H9 (cell line): Measurements from ENCODE around the gene CCDC30. TPM values are rescaled to one million over a fixed set of nuclear protein-coding genes. Genes with fewer than 3 reads are reported as not detected.

Experiments
- DNase-seq: peaks from one replicate; pipeline ENCODE4 v3.0.0-alpha.2; 2017
- H2AFZ ChIP-seq: one replicate; pipeline ENCODE4 v1.6.1; 2013; ENCODE audit warnings: mild to moderate bottlenecking, low read length, control low read depth, moderate library complexity
- H2AK5ac ChIP-seq: 2 replicates; pipeline ENCODE4 v1.6.1; 2013; ENCODE audit warnings: low read length, control low read depth, mixed read lengths; ENCODE audit not compliant: insufficient read length
- H2BK120ac ChIP-seq: one replicate; pipeline ENCODE4 v1.6.1; 2013; ENCODE audit warnings: low read depth, mild to moderate bottlenecking, low read length, control low read depth, inconsistent platforms; ENCODE audit not compliant: poor library complexity, severe bottlenecking
- H2BK12ac ChIP-seq: 2 replicates; pipeline ENCODE4 v1.6.1; 2013; ENCODE audit warnings: low read length, control low read depth, mixed read lengths, low read depth; ENCODE audit not compliant: insufficient read length
- H2BK15ac ChIP-seq: 2 replicates; pipeline ENCODE4 v1.6.1; 2013; ENCODE audit warnings: low read depth, low read length, control low read depth
- H2BK20ac ChIP-seq: one replicate; pipeline ENCODE4 v1.6.1; 2013; ENCODE audit warnings: low read depth, mild to moderate bottlenecking, low read length, control low read depth, inconsistent platforms; ENCODE audit not compliant: poor library complexity, severe bottlenecking
- H2BK5ac ChIP-seq: 2 replicates; pipeline ENCODE4 v1.6.1; 2013; ENCODE audit warnings: low read length, control low read depth, mixed read lengths; ENCODE audit not compliant: insufficient read length
- H3K14ac ChIP-seq: 2 replicates; pipeline ENCODE4 v1.6.1; 2013; ENCODE audit warnings: low read length, control low read depth; ENCODE audit not compliant: insufficient read depth
- H3K18ac ChIP-seq: 2 replicates; pipeline ENCODE4 v1.6.1; 2013; ENCODE audit warnings: low read depth, mild to moderate bottlenecking, mixed read lengths, low read length, control low read depth; ENCODE audit not compliant: insufficient read length
- H3K23ac ChIP-seq: 2 replicates; pipeline ENCODE4 v1.6.1; 2013; ENCODE audit warnings: low read length, control low read depth, mixed read lengths, low read depth; ENCODE audit not compliant: insufficient read length
- H3K23me2 ChIP-seq: 2 replicates; pipeline ENCODE4 v1.6.1; 2013; ENCODE audit warnings: low read depth, mild to moderate bottlenecking, mixed read lengths, low read length, control low read depth; ENCODE audit not compliant: insufficient read length, poor library complexity, severe bottlenecking
- H3K27ac ChIP-seq: 2 replicates; pipeline ENCODE4 v1.5.1; 2013; ENCODE audit warnings: low read length, control low read depth, mixed read lengths, low read depth; ENCODE audit not compliant: insufficient read length
- H3K27me3 ChIP-seq: 2 replicates; pipeline ENCODE4 v1.6.1; 2013; ENCODE audit warnings: low read length, control low read depth, inconsistent platforms; ENCODE audit not compliant: insufficient read depth
- H3K4ac ChIP-seq: 2 replicates; pipeline ENCODE4 v1.6.1; 2013; ENCODE audit warnings: low read depth, mild to moderate bottlenecking, control low read depth, inconsistent platforms, low read length, moderate library complexity
- H3K4me1 ChIP-seq: 2 replicates; pipeline ENCODE4 v1.6.1; 2013; ENCODE audit warnings: low read length, control low read depth, inconsistent platforms; ENCODE audit not compliant: insufficient read depth
- H3K4me2 ChIP-seq: 2 replicates; pipeline ENCODE4 v1.6.1; 2013; ENCODE audit warnings: low read length, control low read depth, mixed read lengths; ENCODE audit not compliant: insufficient read length, insufficient read depth
- H3K56ac ChIP-seq: 2 replicates; pipeline ENCODE4 v1.6.1; 2013; ENCODE audit warnings: low read depth, mild to moderate bottlenecking, mixed read lengths, low read length, control low read depth; ENCODE audit not compliant: insufficient read length
- H3K79me1 ChIP-seq: 2 replicates; pipeline ENCODE4 v1.6.1; 2013; ENCODE audit warnings: low read depth, mild to moderate bottlenecking, moderate library complexity, low read length, control low read depth, inconsistent platforms; ENCODE audit not compliant: insufficient read depth, poor library complexity, severe bottlenecking
- H3K79me2 ChIP-seq: 2 replicates; pipeline ENCODE4 v1.6.1; 2013; ENCODE audit warnings: low read length, control low read depth, inconsistent platforms; ENCODE audit not compliant: insufficient read depth
- H3K9ac ChIP-seq: 2 replicates; pipeline ENCODE4 v1.6.1; 2013; ENCODE audit warnings: low read length, control low read depth, mixed read lengths; ENCODE audit not compliant: insufficient read length; ENCODE audit errors: extremely low read depth
- H3K9me3 ChIP-seq: one replicate; pipeline ENCODE4 v1.6.1; 2013; ENCODE audit warnings: low read depth, low read length, inconsistent platforms; ENCODE audit not compliant: control insufficient read depth
- H3T11ph ChIP-seq: one replicate; pipeline ENCODE4 v1.6.1; 2013; ENCODE audit warnings: mild to moderate bottlenecking, low read length, control low read depth, inconsistent platforms
- H4K20me1 ChIP-seq: one replicate; pipeline ENCODE4 v1.6.1; 2013; ENCODE audit not compliant: control insufficient read depth, insufficient read length, insufficient read depth
- H4K5ac ChIP-seq: 2 replicates; pipeline ENCODE4 v1.6.1; 2013; ENCODE audit warnings: low read depth, mild to moderate bottlenecking, mixed read lengths, low read length, control low read depth; ENCODE audit not compliant: insufficient read length
- H4K8ac ChIP-seq: replicated peaks from 2 replicates; pipeline ENCODE4 v1.6.1; 2013; ENCODE audit warnings: low read length, control low read depth, mixed read lengths, low read depth; ENCODE audit not compliant: insufficient read length
- H4K91ac ChIP-seq: 2 replicates; pipeline ENCODE4 v1.6.1; 2013; ENCODE audit warnings: low read depth, mild to moderate bottlenecking, moderate library complexity, mixed read lengths, low read length, control low read depth; ENCODE audit not compliant: insufficient read length
- H3K27ac Mint-ChIP-seq, 3 experiments: 2 replicates in 2 of 3; 3 replicates in 1 of 3; pipeline ENCODE4 v1.8.0; 2020 to 2021; ENCODE audit warnings: mixed read lengths in 3 of 3, mild to moderate bottlenecking in 1 of 3, moderate library complexity in 1 of 3
- H3K27me3 Mint-ChIP-seq: 2 replicates; pipeline ENCODE4 v1.8.0; 2021; ENCODE audit warnings: low read depth, mild to moderate bottlenecking, moderate library complexity, mixed read lengths
- H3K36me3 Mint-ChIP-seq, 3 experiments: 2 replicates in 2 of 3; 3 replicates in 1 of 3; pipeline ENCODE4 v1.8.0; 2020 to 2021; ENCODE audit warnings: low read depth in 3 of 3, mixed read lengths in 3 of 3; ENCODE audit not compliant: insufficient read depth in 1 of 3
- H3K4me1 Mint-ChIP-seq, 2 experiments: 2 replicates each; pipeline ENCODE4 v1.8.0; 2020; ENCODE audit warnings: mixed read lengths in 2 of 2
- H3K4me3 Mint-ChIP-seq, 2 experiments: 2 replicates in 1 of 2; 3 replicates in 1 of 2; pipeline ENCODE4 v1.8.0; 2020 to 2021; ENCODE audit warnings: mild to moderate bottlenecking in 2 of 2, mixed read lengths in 2 of 2, moderate library complexity in 1 of 2
- H3K9me3 Mint-ChIP-seq, 2 experiments: 2 replicates in 1 of 2; 3 replicates in 1 of 2; pipeline ENCODE4 v1.8.0; 2020; ENCODE audit warnings: mild to moderate bottlenecking in 2 of 2, mixed read lengths in 2 of 2, moderate library complexity in 1 of 2
- total RNA-seq: library from RNA; stranded (reverse); gene quantifications from 2 replicates; pipeline ENCODE4 v1.2.1, GENCODE V29; 2021
- TF ChIP-seq, protein P1 (sequence below): fragments of 200-600 bp; sonication (generic); conservative IDR thresholded peaks from 3 replicates; pipeline ENCODE4 v1.8.0; 2021; ENCODE audit warnings: antibody characterized with exemption, mild to moderate bottlenecking

Gene CCDC30
- total RNA-seq, 1 experiment from 2014 or later: 1.8 TPM

DNA sequence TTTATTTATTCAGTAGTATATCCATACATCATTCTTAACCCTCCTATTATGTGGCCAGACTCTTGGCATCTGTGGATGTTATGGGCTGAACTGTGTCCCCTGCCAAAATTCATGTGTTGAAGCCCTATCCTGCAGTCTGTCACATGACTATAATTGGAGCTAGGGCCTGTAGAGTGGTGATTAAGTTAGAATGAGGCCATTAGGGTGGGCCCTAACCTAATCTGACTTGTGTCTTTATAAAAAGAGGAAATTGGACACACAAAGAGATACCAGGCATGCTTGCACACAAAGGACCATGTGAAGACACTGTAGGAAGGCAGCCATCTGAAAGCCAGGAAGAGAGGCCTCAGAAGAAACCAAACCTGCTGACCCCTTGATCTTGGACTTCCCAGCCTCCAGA, 13.8 kb upstream of the CCDC30 start:
- no peaks in the 10 kb centered on the region for H3K9me3 Mint-ChIP-seq
- no peak overlapping the region for H4K91ac ChIP-seq
- H4K5ac ChIP-seq: no peak overlapping the region

More for the DNA sequence above, 13.8 kb upstream of the CCDC30 start:
- Histone ChIP-seq H2BK15ac (no peak overlapping the region), H3K23me2 (no peaks in the 10 kb centered on the region), H3K79me1 (no peaks in the 10 kb centered on the region), H2BK5ac (no peak overlapping the region), H4K20me1 (no peaks in the 10 kb centered on the region), H2BK20ac (no peak overlapping the region), H3K14ac (no peak overlapping the region), H4K8ac (no peak overlapping the region), H3K4me1 (no peaks in the 10 kb centered on the region), H3K27ac (no peak overlapping the region), H3K27me3 (no peaks in the 10 kb centered on the region), H3K56ac (no peak overlapping the region), H3K23ac (no peak overlapping the region), H3K9me3 (no peaks in the 10 kb centered on the region), H2AFZ (no peak overlapping the region), H3K18ac (no peak overlapping the region), H2AK5ac (no peak overlapping the region), H3K9ac (no peak overlapping the region), H2BK12ac (no peak overlapping the region), H3K4ac (no peak overlapping the region), H2BK120ac (no peak overlapping the region), H3K4me2 (no peak overlapping the region), H3T11ph (no peak overlapping the region), H3K79me2 (no peaks in the 10 kb centered on the region)
- H3K27me3 Mint-ChIP-seq: no peaks in the 10 kb centered on the region
- H3K4me3 Mint-ChIP-seq: no peak overlapping the region
- peaks cover 6 to 8% of the 10 kb centered on the region in 2 experiments for H3K4me1 Mint-ChIP-seq
- no peaks in the 10 kb centered on the region for H3K36me3 Mint-ChIP-seq
- no peak for DNase-seq
- TF ChIP-seq, protein P1, sequence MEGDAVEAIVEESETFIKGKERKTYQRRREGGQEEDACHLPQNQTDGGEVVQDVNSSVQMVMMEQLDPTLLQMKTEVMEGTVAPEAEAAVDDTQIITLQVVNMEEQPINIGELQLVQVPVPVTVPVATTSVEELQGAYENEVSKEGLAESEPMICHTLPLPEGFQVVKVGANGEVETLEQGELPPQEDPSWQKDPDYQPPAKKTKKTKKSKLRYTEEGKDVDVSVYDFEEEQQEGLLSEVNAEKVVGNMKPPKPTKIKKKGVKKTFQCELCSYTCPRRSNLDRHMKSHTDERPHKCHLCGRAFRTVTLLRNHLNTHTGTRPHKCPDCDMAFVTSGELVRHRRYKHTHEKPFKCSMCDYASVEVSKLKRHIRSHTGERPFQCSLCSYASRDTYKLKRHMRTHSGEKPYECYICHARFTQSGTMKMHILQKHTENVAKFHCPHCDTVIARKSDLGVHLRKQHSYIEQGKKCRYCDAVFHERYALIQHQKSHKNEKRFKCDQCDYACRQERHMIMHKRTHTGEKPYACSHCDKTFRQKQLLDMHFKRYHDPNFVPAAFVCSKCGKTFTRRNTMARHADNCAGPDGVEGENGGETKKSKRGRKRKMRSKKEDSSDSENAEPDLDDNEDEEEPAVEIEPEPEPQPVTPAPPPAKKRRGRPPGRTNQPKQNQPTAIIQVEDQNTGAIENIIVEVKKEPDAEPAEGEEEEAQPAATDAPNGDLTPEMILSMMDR: no peak
- H3K27ac Mint-ChIP-seq: no peak overlapping the region
